GM21717 (cell line): ENCODE measurements around the gene TYK2.
"Not testable (repeated sequence)": the region's sequence is repeated elsewhere in the genome, so short reads cannot be mapped to it uniquely, and the experiment has no call there.

Experiments
- ATAC-seq: cut with Tn5 transposase; IDR thresholded peaks from one replicate; pipeline ENCODE4 v1.9.1; 2021; ENCODE audit warnings: mild to moderate bottlenecking, moderate library complexity; ENCODE audit not compliant: unreplicated experiment

The TYK2 gene

GRCh38 chr19:10378124-10378523, 2.2 kb downstream of the TYK2 start:
- ATAC-seq = no peak

- not testable (repeated sequence) for ATAC-seq
Measured at GRCh38 chr19:10377140-10377640, 3.2 kb downstream of the TYK2 start.

- no peak for ATAC-seq
Measured at GRCh38 chr19:10374931-10375330, 5.4 kb downstream of the TYK2 start.

- ATAC-seq = no peak
Measured at GRCh38 chr19:10372690-10373089, 7.7 kb downstream of the TYK2 start.

- ATAC-seq = no peak
Measured at GRCh38 chr19:10368101-10368803, 12.1 kb downstream of the TYK2 start.

DNA sequence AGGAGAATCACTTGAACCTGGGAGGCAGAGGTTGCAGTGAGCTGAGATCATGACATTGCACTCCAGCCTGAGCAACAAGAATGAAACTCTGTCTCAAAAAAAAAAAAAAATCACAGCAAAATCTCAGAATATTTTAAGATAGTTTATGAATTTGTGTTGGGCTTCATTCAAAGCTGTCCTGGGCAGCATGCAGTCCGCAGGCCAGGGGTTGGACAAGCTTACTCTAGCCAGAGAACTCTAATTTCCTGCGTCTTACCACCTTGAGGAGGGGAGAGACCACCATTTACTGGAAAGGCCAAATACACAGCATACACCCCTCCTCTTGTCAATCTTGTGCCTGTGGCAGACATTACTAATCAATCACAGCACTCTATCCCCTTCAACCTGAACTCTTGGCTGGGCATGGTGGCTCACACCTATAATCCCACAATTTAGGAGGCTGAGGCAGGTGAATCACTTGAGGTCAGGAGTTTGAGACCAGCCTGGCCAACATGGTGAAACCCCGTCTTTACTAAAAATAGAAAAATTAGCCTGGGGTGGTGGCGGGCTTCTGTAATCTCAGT, 13.3 kb downstream of the TYK2 start:
- not testable (repeated sequence) for ATAC-seq

DNA sequence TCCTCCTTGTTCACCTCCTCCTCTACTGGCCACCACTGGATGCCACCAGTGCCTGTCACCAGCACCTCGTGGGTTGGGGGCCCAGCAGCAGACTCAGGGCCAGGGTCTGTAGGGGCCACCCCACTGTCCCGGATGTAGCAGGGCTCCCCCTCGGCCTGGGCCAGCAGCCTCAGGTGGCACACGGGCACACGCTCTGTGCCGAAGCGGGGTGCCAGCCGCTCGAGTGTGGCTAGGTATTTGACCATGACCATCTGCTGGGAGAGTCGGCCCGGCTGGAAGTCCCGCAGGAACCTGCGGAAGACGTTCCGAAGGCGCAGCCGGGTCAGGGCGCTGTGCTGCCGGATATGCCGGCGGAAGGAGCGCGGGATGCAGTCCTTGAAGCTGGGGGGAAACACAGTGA, 14.9 kb downstream of the TYK2 start:
- ATAC-seq = no peak

DNA sequence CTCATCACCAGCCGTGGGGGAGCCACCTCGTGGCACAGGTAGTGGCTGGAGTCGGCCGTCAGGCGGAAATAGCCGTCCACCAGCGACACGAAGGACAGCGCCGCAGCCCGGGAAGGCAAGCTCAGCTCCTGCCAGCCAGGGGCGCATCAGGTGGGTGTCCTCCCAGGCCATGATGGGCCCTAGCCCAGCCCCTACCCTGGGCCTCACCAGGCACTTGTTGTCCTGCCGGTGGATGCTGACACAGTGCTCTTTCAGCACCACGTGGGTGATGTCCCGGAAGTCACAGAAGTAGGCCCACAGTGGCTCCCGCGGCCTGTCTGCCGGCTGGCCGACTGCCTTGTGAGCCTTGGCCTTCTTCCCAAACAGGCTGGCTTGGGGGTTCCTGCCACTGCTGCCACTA, 15.7 kb downstream of the TYK2 start:
- ATAC-seq = no peak

- ATAC-seq = no peak
Measured at GRCh38 chr19:10363789-10364281, 16.5 kb downstream of the TYK2 start.

DNA sequence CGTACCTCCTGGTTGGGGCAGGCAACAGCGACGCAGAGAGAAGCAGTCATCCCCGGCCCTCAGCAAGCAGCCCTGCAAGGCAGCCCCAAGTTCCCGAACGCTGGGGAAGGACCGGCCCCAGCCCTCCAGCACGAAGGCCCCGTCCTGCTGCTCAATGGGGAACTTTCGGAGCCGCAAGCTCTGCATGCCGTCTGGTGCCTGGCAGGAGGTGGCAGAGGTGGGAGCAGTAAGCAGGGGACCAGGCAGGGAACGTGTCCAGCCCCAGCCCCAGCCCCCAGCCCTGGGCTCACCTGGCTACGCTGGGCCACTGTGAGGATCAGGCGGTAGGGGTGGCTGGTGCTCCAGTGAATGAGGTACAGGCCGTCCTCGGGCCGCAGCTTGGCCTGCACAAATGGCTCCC, 18.1 kb downstream of the TYK2 start:
- no peak for ATAC-seq

DNA sequence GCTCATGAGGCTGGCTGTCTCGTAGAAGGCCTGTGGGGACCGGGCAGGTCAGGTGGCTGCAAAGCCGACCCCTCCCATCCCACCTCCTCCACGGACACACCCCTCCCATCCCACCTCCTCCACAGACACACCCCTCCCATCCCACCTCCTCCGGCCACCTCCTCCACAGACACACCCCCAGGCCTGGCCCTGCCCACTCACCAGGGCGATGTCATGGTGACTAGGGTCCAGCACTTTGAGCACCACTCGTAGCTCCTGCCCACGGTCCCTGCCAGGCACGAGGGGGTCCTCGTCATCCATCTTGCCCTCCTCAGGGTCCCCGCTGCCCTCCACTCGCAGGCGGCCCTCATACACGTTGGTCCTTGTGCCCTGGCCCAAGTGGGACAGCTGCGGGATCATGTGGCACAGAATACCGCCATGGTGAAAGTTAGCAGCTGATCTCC, 18.8 kb downstream of the TYK2 start:
- ATAC-seq = no peak

- ATAC-seq = no peak
Measured at GRCh38 chr19:10356431-10356830, 23.9 kb downstream of the TYK2 start.

DNA sequence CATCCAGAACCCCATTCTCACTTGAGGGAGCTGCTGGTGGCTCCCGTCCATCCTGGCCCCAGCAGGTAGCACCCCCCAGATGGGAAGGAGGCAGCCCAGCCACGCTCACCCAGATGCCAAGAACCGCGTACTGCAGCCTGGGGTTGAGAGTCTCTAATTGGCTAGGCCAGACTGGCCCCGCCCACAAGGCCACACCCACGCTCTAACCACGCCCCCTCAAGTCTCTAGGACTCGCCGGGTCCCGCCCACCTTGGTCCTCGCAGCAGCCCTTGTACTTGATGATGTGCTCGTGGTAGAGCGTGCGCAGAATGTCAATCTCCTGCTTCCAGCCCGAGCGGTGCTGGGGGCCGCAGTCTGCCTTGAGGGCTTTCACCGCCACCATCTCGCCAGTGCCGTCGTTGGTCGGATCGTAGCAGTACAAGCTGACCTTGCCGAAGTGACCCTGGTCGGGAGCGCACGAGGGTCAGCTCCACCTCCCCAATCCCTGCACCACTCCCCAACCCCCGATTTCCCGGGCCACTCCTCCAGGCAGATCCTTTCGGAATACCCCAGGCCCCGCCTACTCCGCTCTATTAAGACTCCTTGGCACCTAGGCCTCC, 26.5 kb downstream of the TYK2 start:
- ATAC-seq = no peak

DNA sequence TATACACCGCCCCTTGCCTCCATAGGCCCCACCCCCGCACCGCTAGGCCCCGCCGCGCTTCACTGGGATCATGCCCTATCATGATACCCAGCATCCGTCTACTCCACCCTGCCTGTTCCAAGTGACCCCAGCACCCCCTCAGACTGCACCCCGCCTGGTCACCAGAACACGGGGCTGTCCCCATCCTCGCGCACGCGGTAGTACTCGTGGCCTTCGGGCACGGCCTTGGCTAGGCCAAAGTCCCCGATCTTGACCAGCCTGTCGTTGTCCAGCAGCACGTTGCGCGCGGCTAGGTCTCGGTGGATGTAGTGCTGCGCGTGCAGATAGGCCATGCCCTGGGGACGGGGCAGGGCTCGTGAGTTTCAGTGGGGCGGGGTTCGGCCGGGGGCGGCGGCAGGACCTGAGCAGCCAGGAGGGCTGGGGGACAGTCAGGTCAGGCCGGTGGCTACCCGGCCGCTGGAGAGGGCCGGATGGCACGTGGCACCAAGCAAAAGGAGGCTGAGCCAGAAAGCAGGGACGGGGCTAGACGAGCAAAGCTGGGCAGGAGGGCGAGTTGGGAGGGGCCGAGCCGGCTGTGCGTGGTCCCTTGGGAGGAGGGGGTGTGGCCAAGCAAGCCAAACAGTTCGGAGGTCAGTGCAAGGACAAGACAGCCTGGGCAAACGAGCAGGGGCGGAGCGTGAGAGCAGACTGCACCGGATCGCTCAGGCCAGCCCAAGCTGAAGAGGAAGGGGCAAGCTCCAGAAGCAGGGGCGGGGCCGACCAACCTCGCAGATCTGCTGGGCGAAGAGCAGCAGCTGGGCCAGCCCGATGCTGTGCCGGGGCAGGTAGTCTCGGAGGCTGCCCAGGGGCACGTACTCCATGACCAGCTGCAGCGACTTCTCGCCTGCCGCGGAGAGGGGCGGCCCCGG, 27.4 kb downstream of the TYK2 start:
- no peak for ATAC-seq

DNA sequence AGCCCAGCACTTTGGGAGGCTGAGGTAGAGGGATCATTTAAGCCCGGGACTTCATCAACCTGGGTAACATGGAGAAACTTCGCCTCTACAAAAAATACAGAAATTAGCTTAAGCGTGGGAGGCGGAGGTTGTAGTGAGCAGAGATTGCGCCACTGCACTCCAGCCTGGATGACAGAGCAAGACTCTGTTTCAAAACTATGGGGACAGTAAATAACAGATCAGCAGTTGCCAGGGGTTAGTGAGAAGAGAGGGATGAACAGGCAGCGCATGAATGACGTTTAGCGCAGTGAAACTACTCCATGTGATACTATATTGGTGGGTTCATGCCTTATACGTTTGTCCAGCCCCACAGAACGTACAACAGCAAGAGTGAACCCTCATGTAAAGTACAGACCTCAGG, 33.9 kb downstream of the TYK2 start:
- ATAC-seq = no peak

- no peak for ATAC-seq
Measured at GRCh38 chr19:10344780-10345179, 35.6 kb downstream of the TYK2 start.

- ATAC-seq = no peak
Measured at GRCh38 chr19:10343495-10343894, 36.9 kb downstream of the TYK2 start.

GRCh38 chr19:10339977-10340376, 40.4 kb downstream of the TYK2 start:
- no peak for ATAC-seq

DNA sequence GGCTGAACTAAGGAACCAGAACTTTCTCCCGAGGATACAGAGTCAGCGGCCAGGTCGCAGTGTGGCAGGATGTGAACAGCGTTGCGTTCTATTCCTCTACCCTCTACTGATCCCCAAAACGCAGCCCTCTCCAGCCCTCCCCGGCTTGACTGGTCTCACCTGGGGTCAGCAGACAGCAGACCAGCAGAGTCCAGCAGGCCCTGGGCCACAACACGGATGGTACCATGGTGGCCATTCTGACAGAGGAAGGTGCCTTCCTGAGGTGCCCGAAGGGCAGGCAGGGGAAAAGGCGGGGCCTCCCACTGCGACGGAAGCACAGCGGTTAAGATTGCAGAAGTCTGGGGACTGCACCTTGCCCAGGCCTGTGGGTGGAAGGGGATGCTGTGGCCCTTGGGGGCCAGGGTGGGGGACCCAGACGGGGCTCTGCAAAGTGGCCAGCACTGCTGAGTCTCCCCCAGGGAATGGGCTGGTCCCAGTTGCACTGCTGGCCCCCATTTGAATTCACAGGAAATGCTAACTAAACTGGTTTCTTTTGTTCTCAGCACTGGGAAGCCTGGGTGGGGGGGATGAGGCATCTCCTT, 40.9 kb downstream of the TYK2 start, which contains the start of gene ICAM3:
Gene ICAM3 (minus strand): TSS at position 245 of the 581 bp plus-strand sequence. CDS start 10 bp downstream, at position 235.
- ATAC-seq = peak; percentile 51

DNA sequence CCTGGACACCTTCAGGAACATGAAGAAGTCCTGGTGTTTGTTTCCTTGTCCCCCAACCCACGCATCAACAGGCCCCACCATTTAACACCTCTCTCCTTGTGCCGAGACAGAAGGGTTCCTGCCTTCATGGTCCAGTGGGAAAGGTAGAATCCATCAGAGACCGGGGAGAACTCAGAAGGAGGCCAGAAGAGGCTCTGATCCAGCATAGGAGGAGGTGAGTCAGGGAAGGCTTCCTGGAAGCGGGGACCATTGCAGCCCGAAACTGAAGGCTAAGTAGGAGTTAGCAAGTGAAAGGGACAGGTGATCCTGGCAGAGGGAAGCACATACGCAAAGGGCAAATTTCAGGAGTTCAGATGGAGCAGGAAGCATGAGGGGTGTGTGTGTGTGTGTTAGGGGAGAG, 41.4 kb downstream of the TYK2 start:
- ATAC-seq = no peak
